IMR-90 (cell line): ENCODE results near the gene RNASE7. TPM values are rescaled to one million over a fixed set of nuclear protein-coding genes. Genes with fewer than 3 reads are reported as not detected.

Source experiments
- ATAC-seq: fragments of 200-7000 bp; cut with Tn5 transposase; 2 replicates; pipeline ENCODE4 v1.9.1; 2020; ENCODE audit warnings: low read depth, mild to moderate bottlenecking, moderate library complexity
- BruUV-seq: library from RNA; stranded (reverse); fragments of 400-500 nt; replicated peaks from 2 replicates; lab custom pipeline; 2021; lab: Mats Ljungman, UMichigan
- CTCF ChIA-PET: fragments of 300-600 bp; formaldehyde crosslinking; extraction: SDS; loops from one replicate; lab custom pipeline; 2021; ENCODE audit warnings: antibody characterized with exemption; lab: Yijun Ruan, JAX
- POLR2A ChIA-PET: fragments of 300-600 bp; sonication (Branson Sonifier 250); formaldehyde crosslinking; loops from one replicate; lab custom pipeline; 2022; ENCODE audit warnings: antibody characterized with exemption; ENCODE audit not compliant: unreplicated experiment; lab: Charles Lee
- DNase-seq: peaks from one replicate; pipeline ENCODE4 v3.0.0; 2013
- H2AFZ ChIP-seq: replicated peaks from 2 replicates; pipeline ENCODE3; 2013; ENCODE audit warnings: low read length, mild to moderate bottlenecking; ENCODE audit not compliant: poor library complexity
- H2AK5ac ChIP-seq: 2 replicates; pipeline ENCODE4 v1.6.1; 2013; ENCODE audit warnings: low read depth, low read length, inconsistent platforms
- H2AK9ac ChIP-seq: replicated peaks from 2 replicates; pipeline ENCODE3; 2013; ENCODE audit warnings: mild to moderate bottlenecking, low read depth, low read length, moderate library complexity; ENCODE audit not compliant: poor library complexity
- H2BK120ac ChIP-seq: 2 replicates; pipeline ENCODE4 v1.6.1; 2013; ENCODE audit warnings: low read depth, low read length, inconsistent platforms
- H2BK15ac ChIP-seq: 3 replicates; pipeline ENCODE4 v1.6.1; 2013; ENCODE audit warnings: low read depth, low read length, inconsistent platforms
- H2BK20ac ChIP-seq: 2 replicates; pipeline ENCODE4 v1.6.1; 2013; ENCODE audit warnings: low read depth, mild to moderate bottlenecking, inconsistent platforms, low read length, moderate library complexity
- H2BK5ac ChIP-seq: 2 replicates; pipeline ENCODE4 v1.6.1; 2013; ENCODE audit warnings: mild to moderate bottlenecking, low read depth, low read length, inconsistent platforms; ENCODE audit not compliant: poor library complexity, severe bottlenecking
- H3K14ac ChIP-seq: replicated peaks from 2 replicates; pipeline ENCODE4 v1.6.1; 2013; ENCODE audit warnings: low read depth, low read length, inconsistent platforms
- H3K18ac ChIP-seq: 2 replicates; pipeline ENCODE4 v1.6.1; 2013; ENCODE audit warnings: low read depth, low read length, control low read depth
- H3K23ac ChIP-seq: 2 replicates; pipeline ENCODE4 v1.6.1; 2013; ENCODE audit warnings: low read depth, low read length, inconsistent platforms
- H3K27ac ChIP-seq: 2 replicates; pipeline ENCODE4 v1.5.1; 2013; ENCODE audit warnings: mild to moderate bottlenecking, control low read depth, low read length; ENCODE audit not compliant: insufficient read depth
- H3K27me3 ChIP-seq: 2 replicates; pipeline ENCODE4 v1.6.1; 2013; ENCODE audit warnings: low read length; ENCODE audit not compliant: control insufficient read depth, insufficient read depth
- H3K36me3 ChIP-seq: 2 replicates; pipeline ENCODE4 v1.6.1; 2013; ENCODE audit warnings: low read length, mixed read lengths; ENCODE audit not compliant: control insufficient read depth, insufficient read depth
- H3K4ac ChIP-seq: 2 replicates; pipeline ENCODE4 v1.6.1; 2013; ENCODE audit warnings: low read depth, low read length, inconsistent platforms
- H3K4me1 ChIP-seq: 2 replicates; pipeline ENCODE4 v1.6.1; 2013; ENCODE audit warnings: low read length, mixed read lengths; ENCODE audit not compliant: control insufficient read depth, insufficient read depth
- H3K4me2 ChIP-seq: 2 replicates; pipeline ENCODE4 v1.6.1; 2013; ENCODE audit warnings: low read depth, mild to moderate bottlenecking, control low read depth, low read length, moderate library complexity
- H3K4me3 ChIP-seq: 2 replicates; pipeline ENCODE4 v1.5.1; 2013; ENCODE audit warnings: low read depth, mild to moderate bottlenecking, control low read depth, low read length, moderate library complexity; ENCODE audit not compliant: insufficient read depth
- H3K56ac ChIP-seq: 2 replicates; pipeline ENCODE4 v1.6.1; 2013; ENCODE audit warnings: low read length, inconsistent platforms; ENCODE audit not compliant: insufficient read depth; ENCODE audit errors: extremely low read depth
- H3K79me1 ChIP-seq, 2 experiments: 2 replicates each; pipeline ENCODE4 v1.6.1; 2013; ENCODE audit warnings: low read length in 2 of 2, inconsistent platforms in 1 of 2, low read depth in 1 of 2
- H3K9ac ChIP-seq: 2 replicates; pipeline ENCODE4 v1.6.1; 2013; ENCODE audit warnings: low read depth, low read length, control low read depth
- H3K9me1 ChIP-seq: 2 replicates; pipeline ENCODE4 v1.6.1; 2013; ENCODE audit warnings: low read length, inconsistent platforms; ENCODE audit not compliant: insufficient read depth
- H3K9me3 ChIP-seq: 2 replicates; pipeline ENCODE4 v1.6.1; 2013; ENCODE audit warnings: low read length; ENCODE audit not compliant: control insufficient read depth, insufficient read depth
- H4K20me1 ChIP-seq: 2 replicates; pipeline ENCODE4 v1.6.1; 2013; ENCODE audit warnings: low read length, inconsistent platforms; ENCODE audit not compliant: insufficient read depth
- H4K5ac ChIP-seq: 2 replicates; pipeline ENCODE4 v1.6.1; 2013; ENCODE audit warnings: mild to moderate bottlenecking, low read depth, low read length, control low read depth
- H4K8ac ChIP-seq, 2 experiments: 2 replicates each; pipeline ENCODE4 v1.6.1; 2013; ENCODE audit warnings: low read depth in 2 of 2, low read length in 2 of 2, control low read depth in 1 of 2, inconsistent platforms in 1 of 2
- H4K91ac ChIP-seq: 2 replicates; pipeline ENCODE4 v1.6.1; 2013; ENCODE audit warnings: low read depth, low read length, inconsistent platforms; ENCODE audit not compliant: insufficient read depth
- BHLHE40 ChIP-seq: fragments of 150-350 bp; IDR thresholded peaks from 2 replicates; pipeline ENCODE4 v1.6.1; 2016; ENCODE audit warnings: mild to moderate bottlenecking, low read depth, low read length
- CEBPB ChIP-seq: IDR thresholded peaks from 2 replicates; pipeline ENCODE4 v1.6.1; 2012; ENCODE audit warnings: low read depth, low read length, improper control_type of control experiment
- ELK1 ChIP-seq: fragments of 150-350 bp; IDR thresholded peaks from 2 replicates; pipeline ENCODE4 v1.6.1; 2016; ENCODE audit warnings: low read depth, mild to moderate bottlenecking, low read length, moderate library complexity, borderline replicate concordance
- MAFK ChIP-seq: IDR thresholded peaks from 2 replicates; pipeline ENCODE4 v1.6.1; 2012; ENCODE audit warnings: low read depth, low read length, improper control_type of control experiment
- MAZ ChIP-seq: IDR thresholded peaks from 2 replicates; pipeline ENCODE4 v1.6.1; 2012; ENCODE audit warnings: low read depth, mild to moderate bottlenecking, low read length, improper control_type of control experiment, moderate library complexity, borderline replicate concordance
- POLR2A ChIP-seq: IDR thresholded peaks from 2 replicates; pipeline ENCODE4 v1.6.1; 2012; ENCODE audit warnings: mild to moderate bottlenecking, low read depth, low read length
- RAD21 ChIP-seq: IDR thresholded peaks from 2 replicates; pipeline ENCODE4 v1.6.1; 2012; ENCODE audit warnings: low read length, improper control_type of control experiment
- RCOR1 ChIP-seq: IDR thresholded peaks from 2 replicates; pipeline ENCODE4 v1.6.1; 2012; ENCODE audit warnings: mild to moderate bottlenecking, low read length, improper control_type of control experiment; ENCODE audit not compliant: insufficient replicate concordance
- SMC3 ChIP-seq: fragments of 150-350 bp; IDR thresholded peaks from 2 replicates; pipeline ENCODE4 v1.6.1; 2016; ENCODE audit warnings: low read depth, mild to moderate bottlenecking, antibody characterized with exemption, low read length, moderate library complexity
- USF2 ChIP-seq: fragments of 150-350 bp; IDR thresholded peaks from 2 replicates; pipeline ENCODE4 v1.6.1; 2017; ENCODE audit warnings: mild to moderate bottlenecking, antibody characterized with exemption, low read length, low read depth
- WGBS, 2 experiments: methylation state at CpG; one replicate each; pipeline versions ENCODE4 v1.1.5 to v1.1.7; 2013; ENCODE audit warnings: missing lambda C conversion rate in 2 of 2; ENCODE audit not compliant: insufficient read length in 1 of 2; ENCODE audit errors: extremely low coverage in 2 of 2; 5-methylcytosine and 5-hydroxymethylcytosine counted together
- dilution Hi-C: fragments of 300-500 bp; cut with HindIII; formaldehyde crosslinking; loops from one replicate; pipeline ENCODE4 v1.14.3; 2018; ENCODE audit warnings: low sequenced_read_pairs; ENCODE audit not compliant: unreplicated experiment
- in situ Hi-C: fragments of 300-500 bp; cut with MboI; formaldehyde crosslinking; loops from 3 replicates; pipeline ENCODE4 v1.14.3; 2019; ENCODE audit warnings: low sequenced_read_pairs, inconsistent platforms, mixed read lengths
- intact Hi-C: fragments of 100-400 bp; cut with micrococcal nuclease; formaldehyde crosslinking; loops from 2 replicates; pipeline ENCODE4 v1.10.0; 2022
- polyA plus RNA-seq, 3 experiments: library from polyadenylated mRNA; depleted of rRNA; stranded (reverse); fragments of >200 nt; gene quantifications; 2 replicates each; pipeline ENCODE4 v1.2.3, GENCODE V29; 2012; ENCODE audit warnings: low replicate concordance in 1 of 3
- total RNA-seq: library from RNA; depleted of rRNA; stranded (reverse); fragments of >200 nt; gene quantifications from 2 replicates; pipeline ENCODE4 v1.2.3, GENCODE V29; 2012

RNASE7 gene
- total and polyA plus RNA-seq, 2 of the 4 experiments (the other 2 are of a cell fraction), result not detected

- no peak within 1 kb of the TSS for H2BK15ac ChIP-seq
- ATAC-seq, result no peak
- no peak within 1 kb of the TSS for H3K9ac ChIP-seq
- H3K36me3 ChIP-seq, result no peaks in the 10 kb centered on the region
- H3K27me3 ChIP-seq, result peaks cover 58% of the 10 kb centered on the region
- no peak within 1 kb of the TSS for H2AK5ac ChIP-seq
- no peak within 1 kb of the TSS for H4K5ac ChIP-seq
- no peak within 1 kb of the TSS for H2BK120ac ChIP-seq
- H4K8ac ChIP-seq, result no peak within 1 kb of the TSS
- no peak within 1 kb of the TSS for H3K23ac ChIP-seq
- H3K4me1 ChIP-seq, result peaks cover 2% of the 10 kb centered on the region; the same call in 1 of the 2 replicates
- BruUV-seq, result no TSS peak
- no peak within 1 kb of the TSS for H3K18ac ChIP-seq
- no peak for TF ChIP-seq USF2
- no peak for TF ChIP-seq POLR2A
- TF ChIP-seq MAZ, result no peak
- TF ChIP-seq CEBPB, result no peak
- no peak for TF ChIP-seq MAFK
- no peak for TF ChIP-seq RCOR1
- TF ChIP-seq RAD21, result no peak
- TF ChIP-seq SMC3, result no peak
- no peak for TF ChIP-seq BHLHE40
- no peak for TF ChIP-seq ELK1
- in situ Hi-C loops (no loop called here), dilution Hi-C loops (no loop called here), intact Hi-C loops (no loop called here)
- no peak within 1 kb of the TSS for H3K4me3 ChIP-seq
- DNase-seq, result no peak
- no peak within 1 kb of the TSS for H2AK9ac ChIP-seq
- no peak within 1 kb of the TSS for H3K4ac ChIP-seq
- no peaks in the 10 kb centered on the region for H3K79me1 ChIP-seq
- no peak within 1 kb of the TSS for H3K14ac ChIP-seq
- ChIA-PET CTCF (interaction anchor here (3.8 kb wide), 1 partner anchor 20 kb away, joined by 11 read pairs; no protein-coding TSS in a partner anchor), POLR2A (no interaction called here)
- no peak within 1 kb of the TSS for H3K56ac ChIP-seq
- H2BK20ac ChIP-seq, result no peak within 1 kb of the TSS
- no peak within 1 kb of the TSS for H3K27ac ChIP-seq
- H2AFZ ChIP-seq, result no peak within 1 kb of the TSS
- no peaks in the 10 kb centered on the region for H4K20me1 ChIP-seq
- no peaks in the 10 kb centered on the region for H3K9me3 ChIP-seq
- no peak within 1 kb of the TSS for H3K4me2 ChIP-seq
- H2BK5ac ChIP-seq, result no peak within 1 kb of the TSS
- 58% methylated on average over 2 of the region's 5 CpGs; no CpG with 5 or more reads in 1 of the 2 experiments for WGBS, 2 experiments
- H4K91ac ChIP-seq, result no peak within 1 kb of the TSS
- no peaks in the 10 kb centered on the region for H3K9me1 ChIP-seq
These were observed 7.5 kb upstream of the RNASE7 start, which contains the start of gene RNASE13 for GRCh38 chr14:21034707-21035106. Gene RNASE13, minus strand, starts transcription at chr14:21034807. Its CDS starts 519 bp downstream, at chr14:21034288.
